Measurements from ENCODE around the gene AHCYL2. TPM values are rescaled to one million over a fixed set of nuclear protein-coding genes. Genes with fewer than 3 reads are reported as not detected.
A peak's percentile ranks its signal among the peaks of the same experiment; 100 is the strongest.

Gene AHCYL2
- polyA plus RNA-seq, 1 donor from 2014 or later = 39.9 TPM

- peak overlapping the region; percentile 27 for H2AFZ ChIP-seq (ENCODE audit: low read depth, low read length)
- H3K27ac ChIP-seq (ENCODE audit: low read length) = no peak overlapping the region
- H4K20me1 ChIP-seq (ENCODE audit: insufficient read depth) = no peaks in the 10 kb centered on the region
Observed at GRCh38 chr7:129188892-129189660, 35.8 kb upstream of the AHCYL2 start.

More at GRCh38 chr7:129188892-129189660, 35.8 kb upstream of the AHCYL2 start:
- H3K79me2 ChIP-seq (replicated peaks; ENCODE audit: insufficient read depth, low read length) = peaks cover 44% of the 10 kb centered on the region
- peak overlapping the region; percentile 66 for H3K9ac ChIP-seq (ENCODE audit: low read length)
- peak overlapping the region; percentile 85 for H3K4me2 ChIP-seq (ENCODE audit: low read length)
- H3K36me3 ChIP-seq (ENCODE audit: insufficient read depth, low read length) = no peaks in the 10 kb centered on the region
- H3K4me3 ChIP-seq (ENCODE audit: low read length) = peak overlapping the region; percentile 90
- no peaks in the 10 kb centered on the region for H3K9me2 ChIP-seq (ENCODE audit: insufficient read depth, low read length)
- TF ChIP-seq RAD21 (conservative IDR thresholded peaks at IDR 0.05) (no peak), SMC3 (conservative IDR thresholded peaks at IDR 0.05; ENCODE audit: poor library complexity) (peak; percentile 17), EZH2 (IDR thresholded peaks at IDR 0.05; ENCODE audit: borderline replicate concordance, insufficient read depth, low read length, poor library complexity, severe bottlenecking) (no peak), EP300 (conservative IDR thresholded peaks at IDR 0.05; ENCODE audit: poor library complexity, severe bottlenecking) (no peak), CTCF (IDR thresholded peaks at IDR 0.05; ENCODE audit: poor library complexity, severe bottlenecking) (peak; percentile 13), TAF1 (IDR thresholded peaks at IDR 0.05; ENCODE audit: low read depth) (no peak), MXI1 (conservative IDR thresholded peaks at IDR 0.05; ENCODE audit: poor library complexity, severe bottlenecking) (peak; percentile 45), REST (IDR thresholded peaks at IDR 0.05; ENCODE audit: borderline replicate concordance) (no peak), POLR2AphosphoS5 (IDR thresholded peaks at IDR 0.05) (no peak)
- no peaks in the 10 kb centered on the region for H3F3A ChIP-seq (ENCODE audit: insufficient read depth, low read length, poor library complexity, severe bottlenecking)
- H3K27me3 ChIP-seq (ENCODE audit: insufficient read depth, low read depth, low read length) = no peaks in the 10 kb centered on the region
- H3K9me3 ChIP-seq (ENCODE audit: low read length) = no peaks in the 10 kb centered on the region

Data from neural cell (in vitro differentiated cells).